ENCODE measurements around the gene KDELR1.

The KDELR1 gene

DNA sequence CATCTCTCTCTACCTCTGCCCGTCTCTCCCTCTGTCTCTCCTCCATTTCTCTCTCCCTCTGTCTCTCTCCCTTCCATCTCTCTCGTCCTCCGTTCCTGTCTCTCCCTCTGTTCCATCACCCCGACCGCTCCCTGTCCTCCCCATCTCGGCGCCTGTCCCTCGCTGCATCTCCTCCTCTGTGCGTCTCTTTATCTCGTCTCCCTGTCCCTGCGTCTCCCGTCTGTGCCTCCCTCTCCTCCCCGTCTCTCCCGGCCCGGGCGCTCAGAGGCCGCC, 6.7 kb upstream of the KDELR1 start:
- TF ChIP-seq, protein P1, sequence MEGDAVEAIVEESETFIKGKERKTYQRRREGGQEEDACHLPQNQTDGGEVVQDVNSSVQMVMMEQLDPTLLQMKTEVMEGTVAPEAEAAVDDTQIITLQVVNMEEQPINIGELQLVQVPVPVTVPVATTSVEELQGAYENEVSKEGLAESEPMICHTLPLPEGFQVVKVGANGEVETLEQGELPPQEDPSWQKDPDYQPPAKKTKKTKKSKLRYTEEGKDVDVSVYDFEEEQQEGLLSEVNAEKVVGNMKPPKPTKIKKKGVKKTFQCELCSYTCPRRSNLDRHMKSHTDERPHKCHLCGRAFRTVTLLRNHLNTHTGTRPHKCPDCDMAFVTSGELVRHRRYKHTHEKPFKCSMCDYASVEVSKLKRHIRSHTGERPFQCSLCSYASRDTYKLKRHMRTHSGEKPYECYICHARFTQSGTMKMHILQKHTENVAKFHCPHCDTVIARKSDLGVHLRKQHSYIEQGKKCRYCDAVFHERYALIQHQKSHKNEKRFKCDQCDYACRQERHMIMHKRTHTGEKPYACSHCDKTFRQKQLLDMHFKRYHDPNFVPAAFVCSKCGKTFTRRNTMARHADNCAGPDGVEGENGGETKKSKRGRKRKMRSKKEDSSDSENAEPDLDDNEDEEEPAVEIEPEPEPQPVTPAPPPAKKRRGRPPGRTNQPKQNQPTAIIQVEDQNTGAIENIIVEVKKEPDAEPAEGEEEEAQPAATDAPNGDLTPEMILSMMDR (conservative IDR thresholded peaks at IDR 0.05; ENCODE audit: control insufficient read depth, insufficient read depth, low read depth, low read length): no peak
- H3K4me3 ChIP-seq (ENCODE audit: control insufficient read depth, low read depth, low read length): peak overlapping the region; percentile 62
- no peak for DNase-seq (ENCODE audit: low read depth)

DNA sequence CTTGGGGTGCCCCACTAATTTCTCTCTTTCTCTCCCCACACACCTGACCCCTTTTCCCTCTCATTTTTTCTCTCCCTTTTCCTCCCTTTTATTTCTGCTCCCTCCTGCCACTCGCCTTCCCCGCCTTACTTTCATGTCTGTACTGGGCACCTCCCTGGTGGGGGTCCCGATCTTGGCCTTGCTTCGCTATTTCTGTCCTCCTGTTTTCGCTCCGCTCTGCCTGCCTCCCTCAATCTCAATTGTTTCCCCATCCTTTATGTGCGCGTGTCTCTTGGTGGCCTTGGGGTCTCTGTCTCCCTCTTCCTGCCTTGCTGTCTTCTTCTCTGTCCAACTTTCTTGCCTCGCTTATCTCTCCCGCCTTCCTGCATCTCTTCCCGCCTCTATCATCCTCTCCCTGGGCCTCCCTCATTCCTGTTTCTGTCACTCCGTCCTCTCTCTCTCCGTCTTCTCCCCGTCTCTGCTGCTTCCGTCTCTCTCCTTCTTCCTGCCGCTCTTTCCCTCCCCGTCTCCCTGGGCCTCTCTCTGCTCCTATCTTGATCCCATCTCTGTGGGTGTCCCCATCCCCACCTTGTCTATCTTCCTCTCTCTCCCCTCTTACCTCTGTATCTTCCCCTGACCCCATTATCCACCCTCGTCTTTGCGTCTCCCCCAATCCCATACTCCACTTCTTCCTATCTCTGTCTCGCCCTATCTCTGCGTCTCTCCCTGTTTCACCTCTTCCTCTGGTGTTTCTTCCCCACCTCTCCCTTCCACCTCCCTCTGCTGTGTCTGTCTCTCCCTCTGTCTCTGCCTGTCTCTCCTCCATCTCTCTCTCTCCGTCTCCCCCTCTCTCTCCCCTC, 6.1 kb upstream of the KDELR1 start:
- DNase-seq (ENCODE audit: low read depth): no peak
- TF ChIP-seq, protein P1 (conservative IDR thresholded peaks at IDR 0.05; ENCODE audit: control insufficient read depth, insufficient read depth, low read depth, low read length): no peak
- H3K4me3 ChIP-seq (ENCODE audit: control insufficient read depth, low read depth, low read length): peak overlapping the region; percentile 62

DNA sequence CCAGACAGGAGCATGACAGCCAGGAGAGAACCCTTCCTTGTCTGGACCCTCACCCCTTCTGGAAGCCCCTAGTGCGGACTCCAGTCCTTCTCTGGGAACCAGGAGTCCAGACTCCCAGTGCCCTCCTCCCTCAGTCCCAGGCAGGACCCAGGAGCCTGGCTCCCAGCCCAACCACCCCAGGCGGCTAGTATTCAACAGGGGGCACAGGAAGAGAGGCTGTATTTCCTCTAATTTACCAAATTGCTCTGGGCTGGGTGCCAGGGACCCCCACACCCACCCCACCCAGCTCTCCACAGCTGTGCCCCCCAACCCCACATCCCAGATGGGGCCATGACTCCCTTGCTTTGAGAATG, 5.4 kb upstream of the KDELR1 start:
- no peak for DNase-seq (ENCODE audit: low read depth)
- H3K4me3 ChIP-seq (ENCODE audit: control insufficient read depth, low read depth, low read length): no peak overlapping the region
- TF ChIP-seq, protein P1 (conservative IDR thresholded peaks at IDR 0.05; ENCODE audit: control insufficient read depth, insufficient read depth, low read depth, low read length): no peak

DNA sequence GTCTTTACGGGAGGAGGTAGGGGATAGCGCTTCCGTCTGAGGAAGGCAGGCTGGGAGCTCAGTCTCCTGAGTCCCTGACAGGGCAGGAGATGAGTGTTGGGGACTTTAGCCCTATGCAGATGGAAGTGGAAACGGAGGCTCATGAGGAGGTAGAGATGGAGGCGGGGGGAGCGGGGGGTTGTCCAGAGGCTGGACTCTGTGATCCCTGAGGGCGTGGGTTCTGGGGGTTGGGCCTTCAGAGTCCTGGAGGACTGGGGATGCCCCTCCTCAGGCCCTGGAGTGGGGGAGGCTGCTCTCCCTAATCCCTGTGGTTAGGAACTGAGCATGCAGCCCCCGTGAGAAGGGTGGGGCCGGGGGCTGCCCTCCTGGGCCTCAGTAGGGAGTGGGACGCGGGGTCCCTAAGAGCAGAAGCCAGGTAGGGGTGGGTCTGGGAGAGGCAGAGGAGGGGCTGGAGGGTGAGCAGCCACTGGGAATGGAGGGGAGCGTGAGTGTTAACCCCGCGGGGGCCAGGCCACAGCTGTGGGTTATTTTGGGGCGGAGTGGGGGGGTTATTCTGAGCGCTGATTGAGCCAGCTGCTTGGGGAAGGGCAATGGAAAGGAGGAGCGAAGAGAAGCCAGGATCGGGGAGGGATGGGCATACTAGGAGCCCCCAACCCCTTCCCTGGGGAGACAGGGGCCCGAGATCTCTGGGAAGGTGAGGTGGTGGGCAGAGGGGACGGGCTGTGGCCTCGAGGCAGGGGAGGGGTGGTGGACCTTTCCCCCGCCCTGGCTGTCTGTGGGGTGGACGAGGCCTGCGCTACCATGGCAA, 4.9 kb upstream of the KDELR1 start:
- TF ChIP-seq, protein P1 (conservative IDR thresholded peaks at IDR 0.05; ENCODE audit: control insufficient read depth, insufficient read depth, low read depth, low read length): no peak
- H3K4me3 ChIP-seq (ENCODE audit: control insufficient read depth, low read depth, low read length): no peak overlapping the region
- no peak for DNase-seq (ENCODE audit: low read depth)

DNA sequence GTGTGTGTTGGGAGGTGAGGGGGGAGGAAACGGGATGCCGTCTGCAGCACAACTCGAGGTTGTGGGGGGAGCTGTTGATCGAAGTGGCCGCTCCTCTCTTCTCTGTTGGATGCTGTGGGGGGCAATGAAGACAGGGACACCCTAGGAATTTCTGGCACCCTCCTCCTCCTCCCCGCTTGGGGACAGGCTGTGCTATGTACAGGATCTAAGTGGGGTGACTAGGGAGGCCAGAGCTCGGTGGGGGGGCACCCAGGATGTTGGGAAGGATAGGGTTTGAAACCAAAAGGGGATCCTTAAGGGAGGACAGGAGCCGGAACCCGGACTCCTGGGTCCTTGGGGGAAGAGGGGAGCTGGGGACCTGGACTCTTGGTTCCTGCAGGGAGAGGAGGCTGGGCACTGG, 4.1 kb upstream of the KDELR1 start:
- H3K4me3 ChIP-seq (ENCODE audit: control insufficient read depth, low read depth, low read length): no peak overlapping the region
- no peak for DNase-seq (ENCODE audit: low read depth)
- TF ChIP-seq, protein P1 (conservative IDR thresholded peaks at IDR 0.05; ENCODE audit: control insufficient read depth, insufficient read depth, low read depth, low read length): no peak

DNA sequence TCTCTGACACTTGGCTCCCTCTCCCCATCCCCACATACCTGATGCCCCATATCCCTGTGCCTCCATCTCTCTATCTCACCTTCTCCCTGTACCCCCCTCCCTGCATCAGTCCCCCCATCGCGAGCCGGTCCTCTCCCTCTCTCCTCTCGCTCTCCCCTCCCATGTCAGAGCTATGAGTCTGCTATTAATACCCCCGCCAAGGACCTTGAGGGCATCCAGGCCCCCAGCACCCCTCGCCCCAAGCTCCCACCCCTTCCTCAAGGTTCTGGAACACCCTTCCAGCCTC, 3.8 kb upstream of the KDELR1 start:
- H3K4me3 ChIP-seq (ENCODE audit: control insufficient read depth, low read depth, low read length): no peak overlapping the region
- DNase-seq (ENCODE audit: low read depth): no peak
- TF ChIP-seq, protein P1 (conservative IDR thresholded peaks at IDR 0.05; ENCODE audit: control insufficient read depth, insufficient read depth, low read depth, low read length): no peak
